Endothelial cell of umbilical vein (primary cell): ENCODE measurements around the gene AK9. TPM values are rescaled to one million over a fixed set of nuclear protein-coding genes. Genes with fewer than 3 reads are reported as not detected.

Experiments
- BruUV-seq: library from RNA; stranded (reverse); fragments of 400-500 nt; replicated peaks from 2 replicates; lab custom pipeline; 2021; lab: Mats Ljungman, UMichigan
- CTCF ChIA-PET: fragments of 300-600, 350-600 bp; sonication (Branson Sonifier 250); formaldehyde crosslinking; loops from one replicate; lab custom pipeline; 2021; ENCODE audit warnings: antibody characterized with exemption, inconsistent platforms; lab: Charles Lee
- POLR2A ChIA-PET: fragments of 300-600, 350-600 bp; sonication (Branson Sonifier 250); formaldehyde crosslinking; loops from one replicate; lab custom pipeline; 2021; ENCODE audit warnings: antibody characterized with exemption, inconsistent platforms; lab: Charles Lee
- DNase-seq: peaks from one replicate; pipeline ENCODE4 v3.0.0-alpha.2; 2011; ENCODE audit warnings: low read depth, low spot score
- FAIRE-seq: peaks from 2 replicates; lab custom pipeline; 2011; peaks lifted over from hg19 to GRCh38; lab: Jason Lieb, UNC
- H2AFZ ChIP-seq: 2 replicates; pipeline ENCODE4 v1.6.0; 2012; ENCODE audit warnings: low read depth, low read length, control low read depth, inconsistent platforms
- H3K27ac ChIP-seq: 2 replicates; pipeline ENCODE4 v1.5.1; 2011; ENCODE audit warnings: low read depth, mild to moderate bottlenecking, control low read depth, low read length, moderate library complexity; ENCODE audit not compliant: insufficient read depth
- H3K27me3 ChIP-seq, 2 experiments: 2 replicates each; pipeline versions ENCODE4 v1.6.0 to v1.6.1; 2011; ENCODE audit warnings: low read length in 2 of 2, mixed read lengths in 1 of 2; ENCODE audit not compliant: control insufficient read depth in 2 of 2, insufficient read depth in 2 of 2
- H3K36me3 ChIP-seq, 2 experiments: 2 replicates in 1 of 2; 3 replicates in 1 of 2; pipeline ENCODE4 v1.5.1; 2011; ENCODE audit warnings: low read length in 2 of 2, mild to moderate bottlenecking in 1 of 2, moderate library complexity in 1 of 2; ENCODE audit not compliant: control insufficient read depth in 2 of 2, insufficient read depth in 2 of 2; ENCODE audit errors: extremely low read depth in 1 of 2
- H3K4me1 ChIP-seq: 3 replicates; pipeline ENCODE4 v1.5.1; 2011; ENCODE audit warnings: mild to moderate bottlenecking, low read length; ENCODE audit not compliant: control insufficient read depth, insufficient read depth; ENCODE audit errors: extremely low read depth
- H3K4me2 ChIP-seq: 2 replicates; pipeline ENCODE4 v1.6.1; 2011; ENCODE audit warnings: low read length, control low read depth, mixed read lengths; ENCODE audit not compliant: insufficient read depth
- H3K4me3 ChIP-seq, 3 experiments: fragments of 200-600 bp in 1 of 3; sonication (generic), shearing (Covaris generic) in 1 of 3; replicated peaks in 1 of 3; 2 replicates each; pipeline ENCODE4 v1.5.1; 2011 to 2016; ENCODE audit warnings: control low read depth in 3 of 3, low read length in 3 of 3, mild to moderate bottlenecking in 2 of 3, inconsistent platforms in 1 of 3, low read depth in 1 of 3, moderate library complexity in 1 of 3; ENCODE audit not compliant: insufficient read depth in 1 of 3
- H3K79me2 ChIP-seq: 2 replicates; pipeline ENCODE4 v1.6.0; 2012; ENCODE audit warnings: low read length, inconsistent platforms; ENCODE audit not compliant: control insufficient read depth, insufficient read depth
- H3K9ac ChIP-seq: replicated peaks from 2 replicates; pipeline ENCODE3; 2011; ENCODE audit warnings: low read length, control low read depth; ENCODE audit not compliant: insufficient read depth; ENCODE audit errors: extremely low read depth
- H3K9me1 ChIP-seq: replicated peaks from 3 replicates; pipeline ENCODE4 v1.6.0; 2011; ENCODE audit warnings: mild to moderate bottlenecking, low read length; ENCODE audit not compliant: control insufficient read depth, insufficient read depth; ENCODE audit errors: extremely low read depth
- H3K9me3 ChIP-seq: replicated peaks from 2 replicates; pipeline ENCODE4 v1.5.1; 2012; ENCODE audit warnings: low read length, inconsistent platforms; ENCODE audit not compliant: control insufficient read depth, insufficient read depth
- H4K20me1 ChIP-seq: replicated peaks from 2 replicates; pipeline ENCODE3; 2011; ENCODE audit warnings: mild to moderate bottlenecking, low read length; ENCODE audit not compliant: control insufficient read depth, insufficient read depth; ENCODE audit errors: extremely low read depth
- EZH2 ChIP-seq: IDR thresholded peaks from 2 replicates; pipeline ENCODE4 v1.6.1; 2012; ENCODE audit warnings: borderline replicate concordance, low read depth, mild to moderate bottlenecking, moderate library complexity, low read length, inconsistent platforms; ENCODE audit not compliant: severe bottlenecking
- FOS ChIP-seq: IDR thresholded peaks from 2 replicates; pipeline ENCODE4 v1.6.1; 2011; ENCODE audit warnings: mild to moderate bottlenecking, low read length, moderate library complexity, borderline replicate concordance; ENCODE audit not compliant: insufficient read depth
- GATA2 ChIP-seq: IDR thresholded peaks from 2 replicates; pipeline ENCODE4 v1.7.0; 2011; ENCODE audit warnings: low read depth, mild to moderate bottlenecking, moderate library complexity, mixed read lengths, low read length; ENCODE audit not compliant: insufficient read length, insufficient read depth
- JUN ChIP-seq: IDR thresholded peaks from 2 replicates; pipeline ENCODE4 v1.6.1; 2011; ENCODE audit warnings: borderline replicate concordance, low read depth; ENCODE audit not compliant: insufficient read length, insufficient read depth
- MYC ChIP-seq: IDR thresholded peaks from one replicate; pipeline ENCODE4 v1.6.1; 2011; ENCODE audit warnings: mild to moderate bottlenecking, low read depth, low read length
- POLR2A ChIP-seq: IDR thresholded peaks from 2 replicates; pipeline ENCODE4 v1.6.1; 2012; ENCODE audit warnings: low read depth, mild to moderate bottlenecking, control low read depth, low read length
- POLR2AphosphoS5 ChIP-seq: IDR thresholded peaks from 2 replicates; pipeline ENCODE4 v1.6.1; 2012; ENCODE audit warnings: low read depth, mild to moderate bottlenecking, control low read depth, low read length, moderate library complexity; ENCODE audit not compliant: insufficient read depth
- dilution Hi-C: fragments of 300-500 bp; cut with MboI; formaldehyde crosslinking; loops from one replicate; pipeline ENCODE4 v1.15.0; 2019; ENCODE audit warnings: low sequenced_read_pairs; ENCODE audit not compliant: extremely low pct_ligation_motif_present
- intact Hi-C: fragments of 100-400 bp; cut with micrococcal nuclease; formaldehyde crosslinking; loops from one replicate; pipeline ENCODE4 v1.10.0; 2022
- polyA plus RNA-seq, 4 experiments: library from polyadenylated mRNA; depleted of rRNA in 3 of 4; stranded (reverse) in 3 of 4; unstranded in 1 of 4; fragments of >200 nt; gene quantifications; 2 replicates each; pipeline versions ENCODE4 v1.2.1 to v1.2.3, GENCODE V29; 2011 to 2012; ENCODE audit warnings: missing spikeins in 1 of 4
- total RNA-seq: library from RNA; stranded (reverse); gene quantifications from 2 replicates; pipeline ENCODE4 v1.2.3, GENCODE V29; 2021
- TF ChIP-seq, protein P1 (sequence below), 2 donors: IDR thresholded peaks; 1 replicate in 1 of 2; 2 replicates in 1 of 2; pipeline ENCODE4 v1.5.1; 2011; ENCODE audit warnings: low read length in 2 of 2, mild to moderate bottlenecking in 2 of 2, moderate library complexity in 2 of 2, control low read depth in 1 of 2, inconsistent platforms in 1 of 2, low read depth in 1 of 2; ENCODE audit not compliant: insufficient read depth in 1 of 2; ENCODE audit errors: extremely low read depth in 1 of 2
- TF ChIP-seq, protein P2 (sequence below): IDR thresholded peaks from 2 replicates; pipeline ENCODE4 v1.6.1; 2011; ENCODE audit not compliant: insufficient read depth, insufficient read length

The AK9 gene
- total and polyA plus RNA-seq, 2 donors (not counting 3 experiments of a cell fraction or from before 2014, with no cell fraction given), result 1.4 to 3.2 TPM

DNA sequence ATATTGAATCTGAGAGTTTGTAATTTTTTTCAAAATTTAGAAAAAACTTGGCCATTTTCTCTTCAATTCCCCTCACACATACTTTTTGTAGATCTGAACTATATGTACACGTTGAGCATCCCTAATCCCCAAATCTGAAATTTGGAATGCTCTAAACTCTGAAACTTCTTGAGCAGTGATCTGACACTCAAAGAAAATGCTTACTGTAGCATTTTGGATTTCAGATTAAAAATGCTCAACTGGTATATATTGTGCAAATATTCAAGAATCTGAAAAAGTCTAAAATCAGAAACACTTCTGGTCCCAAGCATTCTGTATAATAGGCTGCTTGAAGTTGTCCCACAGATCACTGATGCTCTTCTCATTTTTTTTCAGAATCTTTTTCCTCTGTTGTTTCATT lies 129.2 kb downstream of the AK9 start:
- BruUV-seq, result no TSS peak
- Histone ChIP-seq H3K36me3 (no peaks in the 10 kb centered on the region), H3K9ac (no peak overlapping the region), H3K27me3 (no peaks in the 10 kb centered on the region), H4K20me1 (no peaks in the 10 kb centered on the region), H3K4me2 (no peak overlapping the region), H2AFZ (no peak overlapping the region), H3K4me3 (no peak overlapping the region), H3K79me2 (no peaks in the 10 kb centered on the region), H3K4me1 (no peaks in the 10 kb centered on the region), H3K9me3 (no peaks in the 10 kb centered on the region), H3K9me1 (no peaks in the 10 kb centered on the region), H3K27ac (no peak overlapping the region)
- POLR2A ChIA-PET, result no interaction called here
- dilution Hi-C loops (no loop called here), intact Hi-C loops (no loop called here)
- no peak for TF ChIP-seq EZH2
- TF ChIP-seq POLR2AphosphoS5, result no peak
- no peak for TF ChIP-seq JUN
- TF ChIP-seq MYC, result no peak
- TF ChIP-seq GATA2, result no peak
- TF ChIP-seq FOS, result no peak
- TF ChIP-seq, protein P1, sequence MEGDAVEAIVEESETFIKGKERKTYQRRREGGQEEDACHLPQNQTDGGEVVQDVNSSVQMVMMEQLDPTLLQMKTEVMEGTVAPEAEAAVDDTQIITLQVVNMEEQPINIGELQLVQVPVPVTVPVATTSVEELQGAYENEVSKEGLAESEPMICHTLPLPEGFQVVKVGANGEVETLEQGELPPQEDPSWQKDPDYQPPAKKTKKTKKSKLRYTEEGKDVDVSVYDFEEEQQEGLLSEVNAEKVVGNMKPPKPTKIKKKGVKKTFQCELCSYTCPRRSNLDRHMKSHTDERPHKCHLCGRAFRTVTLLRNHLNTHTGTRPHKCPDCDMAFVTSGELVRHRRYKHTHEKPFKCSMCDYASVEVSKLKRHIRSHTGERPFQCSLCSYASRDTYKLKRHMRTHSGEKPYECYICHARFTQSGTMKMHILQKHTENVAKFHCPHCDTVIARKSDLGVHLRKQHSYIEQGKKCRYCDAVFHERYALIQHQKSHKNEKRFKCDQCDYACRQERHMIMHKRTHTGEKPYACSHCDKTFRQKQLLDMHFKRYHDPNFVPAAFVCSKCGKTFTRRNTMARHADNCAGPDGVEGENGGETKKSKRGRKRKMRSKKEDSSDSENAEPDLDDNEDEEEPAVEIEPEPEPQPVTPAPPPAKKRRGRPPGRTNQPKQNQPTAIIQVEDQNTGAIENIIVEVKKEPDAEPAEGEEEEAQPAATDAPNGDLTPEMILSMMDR (IDR thresholded peaks at IDR 0.05; ENCODE audit: extremely low read depth in 1 of 2, insufficient read depth in 1 of 2, low read depth in 1 of 2, low read length in 2 of 2), result no peak
- TF ChIP-seq, protein P2, sequence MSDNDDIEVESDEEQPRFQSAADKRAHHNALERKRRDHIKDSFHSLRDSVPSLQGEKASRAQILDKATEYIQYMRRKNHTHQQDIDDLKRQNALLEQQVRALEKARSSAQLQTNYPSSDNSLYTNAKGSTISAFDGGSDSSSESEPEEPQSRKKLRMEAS, result no peak
- no peak for TF ChIP-seq POLR2A
- no peak for FAIRE-seq
- DNase-seq, result no peak
- CTCF ChIA-PET, result no interaction called here
